NCI-H2227 (cell line): Measurements from ENCODE around the gene GMDS.

Experiments
- DNase-seq: peaks from one replicate; lab custom pipeline; 2025; ENCODE audit not compliant: unreplicated experiment; lab: John Stamatoyannopoulos, UW

GMDS gene

GRCh38 chr6:2044192-2044591, 201.2 kb downstream of the GMDS start:
- DNase-seq: no peak

DNA sequence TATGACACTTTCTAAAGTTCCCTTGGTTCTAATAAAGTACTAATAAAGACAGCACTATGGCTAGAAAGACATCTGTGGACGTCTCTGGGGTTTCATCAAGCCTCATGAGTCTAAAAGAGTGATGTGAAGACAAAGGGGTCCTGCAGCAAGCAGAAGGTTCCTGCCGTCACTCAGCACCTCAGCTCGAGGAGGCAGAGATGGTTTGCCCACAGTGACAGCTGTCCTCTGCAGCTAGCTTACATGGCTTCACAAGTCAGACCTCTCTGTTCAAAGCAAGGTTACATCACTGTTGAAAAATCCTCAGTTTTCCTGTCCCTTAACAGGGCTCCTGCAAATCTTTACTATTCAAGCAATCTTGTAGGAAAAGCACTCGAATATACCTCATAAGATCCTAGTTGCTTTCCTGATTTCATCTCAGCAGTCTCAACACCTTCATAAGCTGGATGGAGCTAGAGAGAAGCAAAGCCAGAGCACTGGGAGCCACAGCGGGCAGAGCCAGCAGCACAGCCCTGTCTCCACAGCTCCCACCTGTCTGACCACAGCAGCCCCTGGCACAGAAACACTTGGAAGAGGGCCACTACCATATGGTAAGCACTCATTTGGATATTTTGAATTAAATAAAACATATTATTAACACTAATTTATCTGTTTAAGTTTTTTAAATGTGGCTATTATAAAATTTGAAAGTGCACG, 202.3 kb downstream of the GMDS start:
- no peak for DNase-seq

DNA sequence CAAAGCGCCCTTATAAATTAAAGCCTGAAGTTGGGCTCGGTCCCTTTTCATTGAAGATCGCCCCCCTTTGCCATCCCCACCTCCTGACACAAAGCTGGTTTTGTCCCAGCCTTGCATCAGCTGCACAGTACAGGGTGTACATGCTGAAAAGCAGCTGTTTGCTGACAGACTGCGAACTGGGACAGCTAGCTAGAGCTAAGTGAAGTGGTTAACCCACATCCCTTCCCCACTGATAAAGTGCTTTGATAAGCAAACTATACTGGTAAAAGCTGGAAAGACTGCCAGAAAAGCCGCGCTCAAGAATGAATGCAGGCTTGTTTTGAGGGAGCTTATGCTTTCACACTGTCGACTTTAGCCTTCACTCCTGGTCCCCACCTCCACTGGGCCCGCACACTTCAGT, 207.3 kb downstream of the GMDS start:
- DNase-seq: no peak

DNA sequence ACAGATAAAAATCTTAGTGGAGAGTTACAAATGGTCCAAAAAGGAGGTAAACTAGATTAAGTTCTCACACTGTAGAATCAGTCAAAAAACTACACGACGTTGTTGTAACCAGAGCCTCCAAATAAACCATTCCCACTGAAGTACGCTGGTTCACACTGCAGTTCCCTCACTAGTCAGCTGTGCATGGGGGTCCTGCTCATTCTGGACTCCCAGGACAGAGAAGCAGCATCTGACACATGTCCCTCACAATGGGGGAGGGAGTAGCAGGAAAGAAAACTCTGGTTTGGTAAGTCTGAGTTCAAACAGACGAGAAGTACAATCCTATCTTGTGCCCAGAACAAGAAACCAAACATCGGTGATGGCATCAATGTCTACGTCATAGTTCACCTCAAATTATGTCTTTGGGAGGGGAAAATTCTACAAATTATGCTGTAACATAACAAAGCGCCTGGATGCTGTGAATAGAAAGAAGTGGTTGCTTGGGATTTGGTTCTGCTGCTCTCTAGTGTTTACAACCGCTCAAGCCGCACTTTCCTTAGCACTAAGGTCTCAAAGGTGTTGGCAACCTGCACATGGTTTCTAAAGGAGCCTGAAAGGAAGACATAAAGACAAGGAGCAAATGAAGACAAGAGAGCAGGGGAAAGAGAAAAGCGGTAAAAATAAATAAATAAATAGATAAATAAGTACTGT, 208.0 kb downstream of the GMDS start:
- no peak for DNase-seq

DNA sequence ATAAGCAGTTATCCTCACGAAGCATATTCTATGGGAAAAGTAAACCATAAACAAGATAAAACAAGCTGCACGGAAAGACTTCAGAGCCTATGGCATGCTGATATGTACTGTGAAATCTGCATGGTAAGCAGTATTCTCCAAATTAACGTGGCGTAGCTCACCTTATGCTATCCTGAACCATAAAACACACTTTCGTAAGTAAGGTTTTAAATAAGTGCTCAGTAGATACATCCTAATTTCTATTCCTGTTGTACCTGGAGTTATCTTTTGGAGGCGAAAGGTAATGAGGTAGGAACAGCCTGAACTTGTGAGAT, 208.7 kb downstream of the GMDS start:
- no peak for DNase-seq

DNA sequence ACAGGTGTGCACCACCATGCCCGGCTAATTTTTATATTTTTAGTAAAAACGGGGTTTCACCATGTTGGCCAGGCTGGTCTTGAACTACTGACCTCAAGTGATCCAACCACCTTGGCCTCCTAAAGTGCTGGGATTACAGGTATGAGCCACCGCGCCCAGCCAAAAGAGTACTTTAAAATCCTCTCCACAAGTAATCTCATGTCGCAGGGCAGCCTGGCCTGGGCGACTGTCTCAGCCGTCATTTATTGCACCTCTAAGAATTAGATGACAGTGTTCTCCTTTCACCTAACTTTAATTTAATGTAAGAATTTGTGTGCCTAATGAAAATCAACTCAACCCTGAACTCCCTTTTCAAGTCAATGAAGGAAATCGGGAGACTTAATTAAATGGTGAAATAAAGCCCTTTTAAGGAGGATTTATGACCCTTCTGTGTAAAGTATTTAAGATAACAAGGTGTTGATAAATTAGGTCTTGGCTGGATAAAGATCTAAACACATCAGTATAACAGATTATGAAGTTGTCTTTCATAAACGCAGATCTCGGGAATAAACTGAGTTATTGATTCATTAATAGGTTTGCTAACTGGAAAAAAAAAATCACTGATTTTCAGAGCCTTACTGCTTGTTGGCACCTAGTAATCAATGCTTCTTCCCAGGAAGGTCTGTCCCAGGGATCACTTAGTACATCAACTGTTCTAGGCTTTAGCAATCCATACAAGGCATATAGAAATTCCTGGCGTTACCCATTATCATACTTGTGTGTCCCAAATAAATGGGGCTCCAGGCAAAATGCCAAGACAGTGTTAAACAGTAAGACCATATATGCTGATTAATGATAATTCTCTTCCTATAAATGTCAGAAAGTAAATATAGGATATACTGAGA, 209.3 kb downstream of the GMDS start:
- DNase-seq: no peak

DNA sequence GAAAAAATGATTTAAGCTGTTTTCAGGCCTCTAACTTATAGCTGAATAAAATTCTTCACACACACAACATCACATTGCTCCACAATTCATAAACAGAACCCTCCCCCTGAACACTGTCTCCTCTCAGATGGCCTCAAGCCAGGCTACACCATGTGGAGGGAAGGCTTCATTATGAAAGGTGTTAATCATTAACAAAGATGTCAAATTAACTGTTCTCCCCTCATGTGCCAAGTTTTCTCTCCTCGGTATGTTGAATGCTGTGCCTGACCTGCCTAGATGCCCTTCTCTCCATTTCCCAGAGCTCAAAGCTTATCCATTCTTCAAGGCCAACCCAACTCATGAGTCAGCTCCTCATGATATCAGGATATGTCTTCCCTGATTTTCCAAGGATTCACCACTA, 210.4 kb downstream of the GMDS start:
- DNase-seq: no peak

GRCh38 chr6:2034256-2034655, 211.1 kb downstream of the GMDS start:
- DNase-seq: no peak

DNA sequence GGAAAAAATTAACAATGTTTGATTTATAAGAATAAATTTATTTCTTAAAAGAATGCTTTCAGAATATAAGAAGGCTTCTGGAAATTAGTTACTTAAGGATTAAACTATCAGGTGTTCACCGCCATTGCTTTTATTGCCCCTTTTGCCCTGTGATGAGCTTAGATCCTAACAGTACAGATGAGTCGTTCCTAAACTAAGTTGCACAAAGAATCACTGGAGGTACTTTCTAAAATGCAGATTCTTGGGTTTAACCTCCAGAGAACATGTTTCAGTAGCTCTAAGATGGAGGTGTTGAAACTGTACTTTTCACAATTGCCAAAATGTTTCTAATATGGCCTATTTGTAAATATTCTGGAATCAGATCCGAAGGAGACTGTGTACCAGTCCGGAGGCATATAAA, 211.9 kb downstream of the GMDS start:
- DNase-seq: no peak

- no peak for DNase-seq
Observed at GRCh38 chr6:2030682-2031244, 214.6 kb downstream of the GMDS start.

GRCh38 chr6:2029952-2030351, 215.5 kb downstream of the GMDS start:
- DNase-seq: no peak

GRCh38 chr6:2029130-2029794, 216.1 kb downstream of the GMDS start:
- no peak for DNase-seq

- DNase-seq: peak; percentile 55
Observed at GRCh38 chr6:2028457-2029038, 216.9 kb downstream of the GMDS start.

GRCh38 chr6:2026133-2026532, 219.3 kb downstream of the GMDS start:
- no peak for DNase-seq

DNA sequence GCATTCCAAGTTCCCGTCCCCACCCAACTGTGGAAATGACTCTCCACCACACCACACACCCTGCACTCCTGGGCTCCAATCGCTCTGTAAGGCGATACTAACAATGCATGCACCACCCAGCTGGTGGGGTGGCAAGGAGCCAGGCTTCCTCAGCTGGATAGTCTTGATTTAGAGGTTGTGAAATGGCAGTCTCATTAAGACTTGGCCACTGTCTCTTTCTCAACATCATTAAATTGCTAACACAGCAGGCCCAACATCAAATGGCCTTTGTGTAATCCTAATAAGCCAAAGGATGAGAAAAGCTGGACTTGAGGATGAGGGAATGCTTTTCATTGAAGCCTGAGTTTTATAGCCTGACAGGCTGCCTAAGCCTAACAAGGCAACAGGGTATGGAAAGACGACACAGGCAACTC, 223.7 kb downstream of the GMDS start:
- DNase-seq: no peak

GRCh38 chr6:2020909-2021308, 224.5 kb downstream of the GMDS start:
- DNase-seq: no peak

DNA sequence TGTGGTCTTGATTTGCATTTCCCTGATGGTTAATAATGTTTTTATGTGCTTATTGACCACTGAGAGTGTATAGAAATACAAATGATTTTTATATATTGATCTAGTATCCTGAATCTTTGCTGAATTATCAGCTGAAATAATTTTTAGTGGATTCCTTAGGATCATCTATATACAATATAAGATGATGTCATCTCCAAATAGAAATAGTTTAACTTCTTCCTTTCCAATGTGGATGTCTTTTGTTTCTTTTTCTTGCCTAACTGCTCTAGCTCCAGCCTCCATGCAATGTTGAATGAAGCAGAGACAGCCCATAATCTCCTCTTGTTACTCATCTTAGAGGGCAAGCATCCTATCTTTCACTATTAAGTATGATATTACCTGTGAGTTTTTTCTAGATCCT, 226.4 kb downstream of the GMDS start:
- no peak for DNase-seq

DNA sequence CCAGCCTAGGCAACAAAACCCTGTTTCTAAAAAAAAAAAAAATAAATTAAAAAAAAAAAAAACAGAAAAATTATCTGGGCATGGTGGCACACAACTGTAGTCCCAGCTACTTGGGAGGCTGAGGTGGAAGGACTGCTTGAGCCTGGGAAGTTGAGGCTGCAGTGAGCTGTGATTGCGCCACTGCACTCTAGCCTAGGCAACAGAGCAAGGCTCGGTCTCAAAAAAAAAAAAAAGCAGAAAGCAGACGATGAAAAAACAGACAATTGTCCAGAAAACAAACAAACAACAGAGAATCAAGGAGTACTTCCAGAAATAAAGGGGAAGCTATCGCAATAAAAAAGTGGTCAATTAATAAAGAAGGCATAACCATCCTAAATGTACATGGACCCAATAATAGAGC, 229.4 kb downstream of the GMDS start:
- DNase-seq: no peak

GRCh38 chr6:2008383-2008976, 236.9 kb downstream of the GMDS start:
- DNase-seq: no peak

DNA sequence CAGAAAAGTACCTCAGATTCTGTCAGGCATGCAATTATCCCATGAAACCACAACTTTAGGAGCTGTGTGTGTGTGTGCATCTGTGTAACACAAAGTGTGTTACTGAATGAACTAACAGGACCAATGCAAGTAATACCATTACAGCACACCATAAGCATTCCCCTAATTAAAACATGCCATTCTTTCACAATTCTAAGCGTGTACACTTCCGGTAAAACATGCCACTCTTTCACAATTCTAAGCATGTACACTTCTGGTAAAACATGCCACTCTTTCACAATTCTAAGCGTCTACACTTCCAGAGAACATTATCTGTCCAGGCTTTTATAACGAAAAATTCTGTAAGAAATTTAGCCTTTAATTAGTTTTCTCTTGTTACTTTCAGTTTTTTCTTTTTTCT, 238.2 kb downstream of the GMDS start:
- no peak for DNase-seq
